KG1 (cell line): ENCODE measurements around the gene ARHGEF19.
"Not testable (repeated sequence)": the region's sequence is repeated elsewhere in the genome, so short reads cannot be mapped to it uniquely, and the experiment has no call there.

Source experiments
- DNase-seq: peaks from one replicate; lab custom pipeline; 2025; lab: John Stamatoyannopoulos, UW

The ARHGEF19 gene

DNA sequence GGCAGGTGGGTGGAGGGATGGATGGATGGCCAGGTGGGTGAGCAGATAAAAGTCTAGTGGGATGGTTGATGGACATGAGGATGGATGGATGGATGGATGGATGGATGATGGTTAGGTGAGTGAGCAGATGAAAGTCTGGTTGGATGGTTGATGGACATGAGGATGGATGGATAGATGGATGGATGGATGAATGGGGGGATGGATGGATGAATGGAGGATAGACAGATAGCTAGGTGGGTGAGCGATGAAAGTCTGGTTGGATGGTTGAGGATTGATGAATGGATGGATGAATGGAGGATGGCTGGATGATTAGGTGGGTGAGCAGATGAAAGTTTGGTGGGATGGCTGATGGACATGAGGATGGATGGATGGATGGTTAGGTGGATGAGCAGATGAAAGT lies 9.0 kb upstream of the ARHGEF19 start:
- DNase-seq: no peak

- no peak for DNase-seq
Observed at GRCh38 chr1:16219968-16220500, 7.6 kb upstream of the ARHGEF19 start.

DNA sequence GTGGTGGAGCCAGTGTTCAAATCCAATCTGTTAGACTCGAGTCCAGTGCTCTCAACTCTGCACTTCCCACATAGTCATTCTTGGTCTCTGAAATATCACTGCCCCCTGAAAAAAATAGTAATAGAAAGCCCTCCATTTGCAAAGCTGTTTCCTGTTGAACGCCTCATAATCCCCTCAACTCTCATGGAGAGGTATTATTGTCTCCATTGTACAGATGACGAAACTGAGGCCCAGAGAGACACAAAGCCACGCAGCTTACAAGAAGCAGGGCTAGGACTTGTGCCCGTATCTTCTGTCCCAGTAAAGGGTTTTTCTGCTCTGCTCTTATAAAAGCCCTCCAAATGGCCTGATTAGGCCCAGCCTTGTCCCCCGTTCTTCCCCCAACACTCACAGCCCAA lies 6.2 kb upstream of the ARHGEF19 start:
- DNase-seq: no peak

GRCh38 chr1:16218014-16218673 lies 5.7 kb upstream of the ARHGEF19 start:
- DNase-seq: no peak

GRCh38 chr1:16217061-16217785 lies 4.8 kb upstream of the ARHGEF19 start:
- DNase-seq: no peak

DNA sequence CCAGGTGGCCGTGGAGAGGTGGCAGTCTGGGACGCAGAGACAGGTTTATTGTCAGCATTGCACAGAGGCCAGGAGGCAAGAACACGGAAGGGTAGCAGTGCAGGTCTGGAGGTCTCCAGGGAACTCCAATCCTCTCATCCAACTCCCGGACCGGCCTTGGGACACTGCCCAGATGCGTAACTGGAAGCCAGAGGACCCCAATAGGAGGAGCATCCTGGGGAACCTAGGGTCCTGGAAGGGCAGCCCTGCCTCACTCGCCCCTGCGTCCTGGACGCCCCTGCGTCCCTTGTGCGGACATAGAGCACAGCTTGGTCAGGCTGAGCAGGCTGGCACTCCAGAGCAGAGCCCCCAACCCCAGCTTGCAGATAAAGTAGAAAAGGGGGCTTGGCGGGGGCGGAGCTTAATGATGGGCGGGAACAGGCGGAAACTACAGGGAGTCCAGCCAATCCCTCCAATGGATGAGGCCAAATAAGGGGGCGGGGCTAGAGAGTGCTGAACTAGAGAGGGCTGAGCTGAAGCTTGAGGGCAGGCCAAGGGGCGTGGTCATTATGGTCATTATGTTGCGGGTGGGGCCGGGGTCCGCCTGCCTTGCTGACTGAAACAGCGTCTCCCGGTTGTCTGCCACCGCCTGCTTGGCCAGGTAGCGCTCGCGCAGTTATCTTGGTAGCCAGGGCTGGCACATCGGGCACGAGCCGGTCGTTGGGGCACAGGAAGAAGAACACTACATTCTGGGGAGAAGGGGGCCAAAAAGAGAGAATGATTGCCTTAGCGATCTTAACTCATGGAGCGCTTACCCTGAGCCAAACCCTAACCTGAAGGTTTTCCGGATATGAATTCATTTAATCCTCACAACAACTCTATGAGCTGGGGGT lies 3.7 kb upstream of the ARHGEF19 start:
- DNase-seq: no peak

DNA sequence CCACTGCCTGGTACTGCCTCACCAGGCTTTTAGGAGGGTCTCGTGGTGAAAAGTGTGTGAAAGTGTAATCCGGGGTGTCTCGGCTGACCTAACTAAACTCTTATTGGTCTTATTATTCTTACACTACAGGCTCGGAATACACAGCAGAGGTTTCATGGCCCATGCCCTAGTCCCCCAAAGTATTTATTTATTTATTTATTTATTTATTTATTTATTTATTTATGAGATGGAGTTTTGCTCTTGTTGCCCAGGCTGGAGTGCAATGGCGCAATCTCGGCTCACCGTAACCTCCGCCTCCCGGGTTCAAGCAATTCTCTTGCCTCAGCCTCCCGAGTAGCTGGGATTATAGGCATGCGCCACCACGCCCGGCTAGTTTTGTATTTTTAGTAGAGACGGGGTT lies 2.8 kb upstream of the ARHGEF19 start:
- DNase-seq: not testable (repeated sequence)

- DNase-seq: not testable (repeated sequence)
Observed at GRCh38 chr1:16213544-16213943, 1.1 kb upstream of the ARHGEF19 start.

- no peak for DNase-seq
Observed at GRCh38 chr1:16213013-16213412, 561 bp upstream of the ARHGEF19 start.

- DNase-seq: no peak
Observed at GRCh38 chr1:16211824-16212223, 628 bp downstream of the ARHGEF19 start.

DNA sequence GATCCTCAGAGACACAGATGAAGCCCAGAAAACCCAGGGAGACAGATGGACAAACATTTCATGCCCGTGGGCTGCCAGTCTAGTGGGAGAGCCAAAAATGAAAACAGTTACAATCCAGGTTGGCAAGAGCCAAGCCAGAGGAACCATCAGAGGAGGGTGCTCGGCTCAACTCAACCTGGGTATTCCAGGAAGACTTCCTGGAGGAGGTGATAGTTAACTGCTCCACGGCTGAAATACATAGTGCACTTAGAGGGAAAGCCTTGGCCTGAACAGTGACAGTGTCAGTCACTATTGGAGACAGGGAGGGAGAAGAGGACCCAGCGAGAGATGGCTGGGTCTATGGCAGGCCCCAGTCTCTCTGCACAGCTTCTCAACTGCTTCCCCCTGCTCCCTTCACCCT lies 1.9 kb downstream of the ARHGEF19 start:
- DNase-seq: no peak

- DNase-seq: no peak
Observed at GRCh38 chr1:16209847-16210407, 2.5 kb downstream of the ARHGEF19 start.

DNA sequence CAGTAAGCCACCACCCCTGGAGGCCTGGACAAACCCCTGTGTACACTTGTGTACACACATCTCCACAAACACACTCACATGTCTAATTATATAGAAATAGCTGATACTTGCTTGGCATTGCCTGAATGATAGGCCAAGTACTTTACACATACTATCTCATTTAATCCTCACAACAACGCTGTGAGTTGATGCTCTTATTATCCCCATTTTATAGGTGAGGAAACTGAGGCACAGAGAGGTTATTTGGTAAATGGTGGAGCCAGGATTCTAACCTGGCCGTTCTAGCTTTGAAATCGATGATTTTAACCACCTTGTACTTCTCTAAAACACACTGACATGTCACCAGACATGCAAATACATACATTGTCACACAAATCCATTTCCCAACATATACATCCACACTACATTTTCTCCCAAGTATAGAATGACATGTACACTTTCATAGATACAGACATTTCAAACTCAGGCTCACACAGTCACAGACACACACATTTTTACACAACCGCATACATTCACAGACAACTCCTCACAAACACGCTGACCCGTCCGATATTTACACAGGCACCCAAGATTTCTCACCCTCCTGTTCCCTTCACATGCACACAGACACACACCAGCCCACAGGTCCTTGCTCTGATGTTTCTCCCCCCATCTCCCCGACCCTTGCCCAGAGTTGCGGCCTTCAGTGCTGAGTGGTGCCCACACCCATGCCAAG lies 3.2 kb downstream of the ARHGEF19 start:
- DNase-seq: no peak

DNA sequence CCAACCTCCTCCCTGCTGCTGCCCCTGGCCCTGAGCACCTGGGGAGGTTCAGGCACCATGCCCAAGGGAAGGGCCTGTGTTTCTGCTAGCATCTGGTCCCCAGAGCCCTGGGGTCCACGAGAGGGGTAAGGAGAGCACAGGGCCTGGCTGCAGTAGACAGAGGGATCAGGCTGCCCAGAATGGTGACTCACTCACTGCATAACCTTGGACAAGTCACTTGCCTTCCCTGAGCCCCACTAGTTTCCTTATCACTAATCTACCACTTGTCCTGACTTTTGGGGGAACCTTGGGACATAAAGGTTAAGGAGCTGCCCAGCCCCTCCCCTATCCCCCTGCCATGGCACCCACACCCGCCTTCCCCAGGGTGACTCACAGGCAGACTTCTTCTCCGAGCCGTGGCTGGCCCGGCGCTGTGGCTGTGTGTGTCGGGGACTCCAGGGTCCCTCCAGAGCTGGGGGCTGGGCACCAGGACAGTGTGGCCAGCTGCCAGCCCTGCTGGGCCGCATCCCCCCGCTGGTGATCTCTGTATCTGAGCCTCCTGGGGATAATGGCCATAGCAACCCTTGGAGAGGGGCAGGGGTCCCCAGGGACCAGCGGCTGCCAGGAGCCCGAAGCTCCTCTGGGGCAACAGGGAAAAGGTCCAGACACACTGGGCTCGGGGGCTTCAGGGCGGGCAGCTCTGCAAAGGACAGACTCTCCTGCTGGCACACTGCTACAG lies 4.0 kb downstream of the ARHGEF19 start:
- no peak for DNase-seq

DNA sequence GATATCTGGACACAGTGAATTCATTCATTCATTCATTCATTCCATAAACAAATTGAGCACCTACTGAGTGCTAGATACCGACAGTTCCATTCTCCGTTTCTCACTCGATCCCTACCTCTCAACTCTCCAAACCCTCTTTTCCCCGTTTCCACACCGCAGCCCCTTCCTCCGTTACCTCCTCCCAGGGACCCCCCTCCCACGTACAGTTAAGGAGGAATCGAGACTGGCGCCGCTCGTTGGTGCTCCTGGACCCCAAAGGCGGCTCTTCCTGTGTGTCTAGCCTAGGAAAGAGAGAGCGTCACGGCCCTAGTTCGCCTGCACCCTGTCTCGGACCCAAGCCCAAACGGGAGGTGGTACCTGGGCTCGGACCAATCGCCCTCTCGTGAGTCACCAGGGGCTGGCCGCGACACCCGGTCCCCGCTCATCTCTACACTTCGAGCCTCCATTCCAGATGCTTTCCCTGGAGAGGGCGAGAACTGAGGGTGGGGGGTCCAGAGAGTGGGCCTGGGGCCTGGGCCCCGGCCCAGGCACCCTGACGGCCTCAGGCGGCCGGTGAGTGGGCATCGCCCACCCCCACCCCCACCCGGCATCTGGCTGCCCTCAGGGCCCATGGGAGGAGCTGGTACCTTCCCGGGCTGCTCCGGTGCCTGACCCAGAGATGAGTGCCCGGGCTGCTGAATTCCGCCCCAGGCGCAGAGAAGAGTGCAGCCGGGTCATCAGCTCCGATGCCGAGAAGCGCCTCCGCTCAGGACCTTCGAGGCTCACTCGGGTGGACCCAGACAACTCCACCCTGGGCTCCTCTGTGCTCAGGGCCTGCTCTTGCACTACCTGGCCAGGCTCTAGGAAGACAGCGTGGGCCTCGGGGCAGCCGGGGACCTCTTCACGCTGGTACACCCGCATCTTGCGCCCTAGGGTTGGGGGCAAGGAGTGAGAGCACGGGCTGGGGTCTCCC lies 4.9 kb downstream of the ARHGEF19 start:
- peak; percentile 61 for DNase-seq

DNA sequence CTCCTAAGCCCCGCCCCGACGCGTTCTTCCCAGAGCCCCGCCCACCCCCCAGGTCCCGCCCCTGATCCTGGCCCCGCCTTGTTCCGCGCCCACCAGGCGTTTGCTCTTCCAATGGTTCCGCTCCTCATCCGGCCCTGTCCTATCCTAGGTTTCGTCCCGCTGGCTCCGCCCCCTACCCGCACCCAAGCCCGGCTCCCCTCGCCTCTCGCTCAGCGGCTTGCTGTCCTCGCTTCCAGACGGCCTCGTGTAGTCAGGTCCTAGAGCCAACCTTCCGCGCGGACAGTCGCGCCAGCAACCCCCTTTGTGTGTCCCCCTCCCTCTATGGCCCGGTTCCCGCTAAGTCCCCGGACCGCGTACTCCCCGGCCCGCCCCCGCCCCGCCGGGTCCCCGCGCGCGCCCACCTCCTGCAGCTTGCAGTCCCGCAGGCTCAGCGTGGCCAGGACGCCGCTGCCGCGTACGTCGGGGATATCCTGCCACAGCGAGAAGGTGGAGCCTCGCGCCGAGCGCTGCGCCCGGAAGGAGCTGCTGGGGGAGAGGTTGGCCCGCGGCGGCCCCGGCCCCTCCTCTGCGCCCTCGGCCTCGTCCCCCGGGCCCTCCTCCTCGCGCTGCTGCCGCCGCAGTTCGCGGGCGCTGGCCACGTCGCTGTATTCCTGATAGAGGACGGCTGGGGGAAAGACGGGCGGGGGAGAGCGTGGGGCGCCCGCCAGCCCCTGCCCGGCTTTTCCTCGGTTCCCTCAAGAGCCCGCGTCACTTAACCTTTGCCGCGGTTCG lies 5.7 kb downstream of the ARHGEF19 start:
- DNase-seq: peak; percentile 83

DNA sequence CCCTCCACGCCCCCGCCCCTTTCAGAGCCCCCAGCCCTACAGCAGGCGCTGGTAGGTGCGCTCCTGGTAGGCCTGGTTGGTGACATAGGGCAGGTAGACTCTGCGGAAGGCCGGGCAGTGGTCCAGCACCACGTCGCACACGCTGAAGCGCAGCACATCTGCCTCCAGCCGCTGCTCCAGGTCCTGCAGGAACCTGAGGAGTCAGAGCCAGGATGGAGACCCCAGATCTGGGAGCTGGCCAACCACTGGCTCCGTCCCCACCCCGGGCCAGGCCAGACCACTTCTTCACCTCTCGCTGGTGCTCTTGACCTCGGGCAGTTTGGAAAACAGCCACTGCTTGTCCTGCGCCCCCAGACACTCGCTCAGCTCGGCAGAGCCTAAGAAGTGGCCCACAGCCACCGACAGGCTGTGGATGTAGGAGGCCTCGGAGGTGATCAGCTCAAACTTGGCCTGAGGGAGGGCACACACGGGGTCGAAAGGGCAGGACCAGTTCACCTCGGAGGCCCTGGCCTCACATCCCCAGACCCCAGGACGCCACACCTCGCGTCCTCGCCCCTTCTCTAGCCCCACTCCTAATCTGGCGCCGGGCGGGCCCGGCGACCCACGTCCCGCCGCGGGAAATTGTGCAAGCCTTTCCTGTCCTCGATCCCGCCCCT lies 6.4 kb downstream of the ARHGEF19 start:
- no peak for DNase-seq

DNA sequence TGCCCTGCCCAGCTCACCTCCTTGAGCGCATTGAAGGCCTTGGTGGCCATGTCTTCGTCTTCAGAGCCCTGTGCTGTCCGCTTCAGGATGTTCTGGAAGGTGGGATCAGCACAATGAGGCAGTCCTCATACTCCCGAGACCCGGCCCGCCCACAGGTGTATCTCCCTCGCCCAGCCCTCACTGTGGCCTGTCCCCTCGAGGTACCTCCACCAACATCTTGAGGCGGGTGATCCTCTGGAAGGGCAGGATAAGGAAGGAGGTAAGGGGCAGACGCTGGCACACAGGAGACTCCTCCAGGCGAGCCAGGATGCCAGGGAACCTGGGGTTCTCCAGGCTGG lies 7.1 kb downstream of the ARHGEF19 start:
- DNase-seq: no peak
